Mononuclear cell (primary cell): ENCODE measurements around the gene ADARB2. TPM values are rescaled to one million over a fixed set of nuclear protein-coding genes. Genes with fewer than 3 reads are reported as not detected.
"Not testable (repeated sequence)": the region's sequence is repeated elsewhere in the genome, so short reads cannot be mapped to it uniquely, and the experiment has no call there.

Experiments used
- H3K27me3 ChIP-seq: 2 replicates; pipeline ENCODE4 v1.6.0; 2011; ENCODE audit warnings: low read length, control low read depth; ENCODE audit not compliant: insufficient read depth
- H3K4me1 ChIP-seq: 2 replicates; pipeline ENCODE4 v1.5.1; 2011; ENCODE audit warnings: mild to moderate bottlenecking, low read length, control low read depth; ENCODE audit not compliant: insufficient read depth
- H3K4me3 ChIP-seq: 2 replicates; pipeline ENCODE4 v1.5.1; 2011; ENCODE audit warnings: mild to moderate bottlenecking, low read length, moderate library complexity
- H3K9me3 ChIP-seq: 2 replicates; pipeline ENCODE4 v1.5.1; 2011; ENCODE audit warnings: low read depth, mild to moderate bottlenecking, control low read depth, low read length
- total RNA-seq: library from RNA; depleted of rRNA; stranded (reverse); fragments of >200 nt; gene quantifications from one replicate; pipeline ENCODE4 v1.2.3, GENCODE V29; 2012

The ADARB2 gene
- total RNA-seq, 1 donor, result under 0.01 TPM

GRCh38 chr10:1401071-1401965 lies 336.0 kb downstream of the ADARB2 start:
- Histone ChIP-seq H3K4me1 (no peaks in the 10 kb centered on the region), H3K9me3 (no peaks in the 10 kb centered on the region), H3K27me3 (no peaks in the 10 kb centered on the region), H3K4me3 (no peak overlapping the region)

- Histone ChIP-seq H3K9me3 (no peaks in the 10 kb centered on the region), H3K4me1 (no peaks in the 10 kb centered on the region), H3K27me3 (no peaks in the 10 kb centered on the region), H3K4me3 (no peak overlapping the region)
These were observed 336.9 kb downstream of the ADARB2 start for GRCh38 chr10:1400101-1401070.

- no peak overlapping the region for H3K4me3 ChIP-seq
- no peaks in the 10 kb centered on the region for H3K9me3 ChIP-seq
- H3K4me1 ChIP-seq, result no peaks in the 10 kb centered on the region
- no peaks in the 10 kb centered on the region for H3K27me3 ChIP-seq
These were observed 337.8 kb downstream of the ADARB2 start for GRCh38 chr10:1399431-1400100.

GRCh38 chr10:1398626-1399410 lies 338.5 kb downstream of the ADARB2 start:
- H3K9me3 ChIP-seq, result no peaks in the 10 kb centered on the region
- no peaks in the 10 kb centered on the region for H3K4me1 ChIP-seq
- no peak overlapping the region for H3K4me3 ChIP-seq
- H3K27me3 ChIP-seq, result no peaks in the 10 kb centered on the region

- H3K4me1 ChIP-seq, H3K27me3 ChIP-seq: not testable (repeated sequence)
These were observed 339.2 kb downstream of the ADARB2 start for GRCh38 chr10:1398116-1398515.

GRCh38 chr10:1396297-1396635 lies 341.1 kb downstream of the ADARB2 start:
- H3K27me3 ChIP-seq, result no peaks in the 10 kb centered on the region

More at GRCh38 chr10:1398116-1398515, 339.2 kb downstream of the ADARB2 start:
- not testable (repeated sequence) for H3K9me3 ChIP-seq, H3K4me3 ChIP-seq

GRCh38 chr10:1395481-1396296 lies 341.6 kb downstream of the ADARB2 start:
- Histone ChIP-seq H3K4me3 (no peak overlapping the region), H3K4me1 (no peaks in the 10 kb centered on the region), H3K27me3 (no peaks in the 10 kb centered on the region), H3K9me3 (no peaks in the 10 kb centered on the region)

More at GRCh38 chr10:1396297-1396635, 341.1 kb downstream of the ADARB2 start:
- H3K4me1 ChIP-seq, result no peaks in the 10 kb centered on the region
- no peaks in the 10 kb centered on the region for H3K9me3 ChIP-seq
- H3K4me3 ChIP-seq, result no peak overlapping the region

- Histone ChIP-seq H3K27me3 (no peaks in the 10 kb centered on the region), H3K4me1 (no peaks in the 10 kb centered on the region), H3K4me3 (no peak overlapping the region), H3K9me3 (no peaks in the 10 kb centered on the region)
These were observed 342.3 kb downstream of the ADARB2 start for GRCh38 chr10:1395025-1395480.

- no peaks in the 10 kb centered on the region for H3K27me3 ChIP-seq
- no peaks in the 10 kb centered on the region for H3K4me1 ChIP-seq
- H3K9me3 ChIP-seq, result no peaks in the 10 kb centered on the region
- H3K4me3 ChIP-seq, result no peak overlapping the region
These were observed 343.0 kb downstream of the ADARB2 start for GRCh38 chr10:1394155-1394912.

GRCh38 chr10:1393481-1393880 lies 343.8 kb downstream of the ADARB2 start:
- Histone ChIP-seq H3K4me3 (no peak overlapping the region), H3K27me3 (no peaks in the 10 kb centered on the region), H3K9me3 (no peaks in the 10 kb centered on the region), H3K4me1 (no peaks in the 10 kb centered on the region)

GRCh38 chr10:1392127-1392526 lies 345.2 kb downstream of the ADARB2 start:
- Histone ChIP-seq H3K4me1 (no peaks in the 10 kb centered on the region), H3K9me3 (no peaks in the 10 kb centered on the region), H3K4me3 (no peak overlapping the region), H3K27me3 (no peaks in the 10 kb centered on the region)

- Histone ChIP-seq H3K4me1 (no peaks in the 10 kb centered on the region), H3K4me3 (no peak overlapping the region), H3K9me3 (peaks cover 11% of the 10 kb centered on the region), H3K27me3 (peaks cover 5% of the 10 kb centered on the region)
These were observed 347.1 kb downstream of the ADARB2 start for GRCh38 chr10:1390200-1390599.

- H3K9me3 ChIP-seq, result peaks cover 11% of the 10 kb centered on the region
- peaks cover 24% of the 10 kb centered on the region for H3K27me3 ChIP-seq
- H3K4me1 ChIP-seq, result no peaks in the 10 kb centered on the region
- no peak overlapping the region for H3K4me3 ChIP-seq
These were observed 353.3 kb downstream of the ADARB2 start for GRCh38 chr10:1384026-1384425.
